Activated CD4-positive, alpha-beta memory T cell treated with anti-CD3 and anti-CD28 coated beads, Interleukin-2, amount 10 ng/mL, durations not matched to agents 7 days and 5 days (primary cell): ENCODE data around the gene PUM1. TPM values are rescaled to one million over a fixed set of nuclear protein-coding genes. Genes with fewer than 3 reads are reported as not detected.
A peak's percentile ranks its signal among the peaks of the same experiment; 100 is the strongest.

Experiments used
- CTCF ChIA-PET: fragments of 350-600 bp; sonication (Branson Sonifier 250); formaldehyde crosslinking; loops from one replicate; lab custom pipeline; 2021; ENCODE audit warnings: antibody characterized with exemption, inconsistent platforms; lab: Charles Lee
- POLR2A ChIA-PET: fragments of 350-600 bp; sonication (Branson Sonifier 250); formaldehyde crosslinking; loops from one replicate; lab custom pipeline; 2021; ENCODE audit warnings: antibody characterized with exemption; lab: Charles Lee
- DNase-seq: peaks from one replicate; pipeline ENCODE4 v3.0.0-alpha.2; 2020
- H3K27ac Mint-ChIP-seq: one replicate; pipeline ENCODE4 v1.8.0; 2021; ENCODE audit warnings: mild to moderate bottlenecking, mixed read lengths
- H3K27me3 Mint-ChIP-seq: one replicate; pipeline ENCODE4 v1.8.0; 2021; ENCODE audit warnings: mixed read lengths
- H3K36me3 Mint-ChIP-seq: one replicate; pipeline ENCODE4 v1.8.0; 2021; ENCODE audit warnings: low read depth, mixed read lengths
- H3K4me1 Mint-ChIP-seq: one replicate; pipeline ENCODE4 v1.8.0; 2021; ENCODE audit warnings: mixed read lengths
- H3K4me3 Mint-ChIP-seq: one replicate; pipeline ENCODE4 v1.8.0; 2021; ENCODE audit warnings: mild to moderate bottlenecking, mixed read lengths
- H3K9me3 Mint-ChIP-seq: one replicate; pipeline ENCODE4 v1.8.0; 2021; ENCODE audit warnings: mixed read lengths
- total RNA-seq, 2 experiments: library from RNA; stranded (reverse); gene quantifications; one replicate each; pipeline ENCODE4 v1.2.3, GENCODE V29; 2021

Gene PUM1
- total RNA-seq, 2 experiments from 2014 or later, result 86.8 to 87.4 TPM

GRCh38 chr1:30909365-30910068 lies 156.0 kb downstream of the PUM1 start:
- Mint-ChIP-seq H3K4me1 (peaks cover 21% of the 10 kb centered on the region), H3K27me3 (peaks cover 48% of the 10 kb centered on the region), H3K9me3 (no peaks in the 10 kb centered on the region), H3K36me3 (no peaks in the 10 kb centered on the region), H3K4me3 (peak overlapping the region; percentile 51), H3K27ac (no peak overlapping the region)
- CTCF ChIA-PET, result interaction anchor here (0.8 to 9.6 kb wide), 4 partner anchors 25 to 190 kb away, joined by 3 to 110 read pairs (median 12); no protein-coding TSS in a partner anchor
- DNase-seq, result no peak
- POLR2A ChIA-PET, result no interaction called here

GRCh38 chr1:30908696-30909364 lies 156.7 kb downstream of the PUM1 start, which contains the start of gene SDC3:
TSS of gene SDC3 (minus strand) at chr1:30908758. CDS start at chr1:30908586, 172 bp downstream.
- POLR2A ChIA-PET, result no interaction called here

DNA sequence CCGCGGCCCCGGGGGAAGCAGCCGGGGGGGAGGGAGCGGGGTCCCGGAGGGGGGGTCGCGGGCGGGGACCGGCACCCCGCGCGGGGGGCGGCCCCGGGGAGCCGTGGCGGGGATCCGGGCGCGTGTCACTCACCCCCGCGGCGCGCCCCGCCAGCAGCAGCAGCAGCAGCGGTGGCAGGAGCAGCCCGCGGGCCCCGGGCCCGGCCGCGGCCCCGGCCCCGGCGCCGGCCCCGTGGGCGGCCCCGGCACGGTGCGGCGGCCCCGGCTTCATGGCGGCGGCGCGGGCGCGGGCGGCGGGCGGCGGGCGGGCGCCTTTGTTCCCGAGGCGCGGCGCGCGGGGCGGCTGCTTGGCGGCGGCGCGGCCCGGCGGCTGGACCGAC lies 157.2 kb downstream of the PUM1 start:
- Mint-ChIP-seq H3K27ac (no peak overlapping the region), H3K9me3 (no peaks in the 10 kb centered on the region), H3K27me3 (peaks cover 52% of the 10 kb centered on the region), H3K36me3 (no peaks in the 10 kb centered on the region), H3K4me1 (peaks cover 21% of the 10 kb centered on the region), H3K4me3 (no peak overlapping the region)
- DNase-seq, result no peak
- POLR2A ChIA-PET, result no interaction called here
- CTCF ChIA-PET, result no interaction called here

More at GRCh38 chr1:30908696-30909364, 156.7 kb downstream of the PUM1 start, which contains the start of gene SDC3:
- Mint-ChIP-seq H3K4me3 (peak within 1 kb of the TSS; percentile 64), H3K36me3 (no peaks in the 10 kb centered on the region), H3K27me3 (peaks cover 51% of the 10 kb centered on the region), H3K4me1 (peaks cover 21% of the 10 kb centered on the region), H3K27ac (no peak within 1 kb of the TSS), H3K9me3 (no peaks in the 10 kb centered on the region)
- CTCF ChIA-PET, result interaction anchor here (0.9 to 9.6 kb wide), 3 partner anchors 107 to 190 kb away, joined by 3 to 110 read pairs (median 21); no protein-coding TSS in a partner anchor
- no peak for DNase-seq

GRCh38 chr1:30907481-30908315 lies 157.8 kb downstream of the PUM1 start:
- no peaks in the 10 kb centered on the region for H3K36me3 Mint-ChIP-seq
- CTCF ChIA-PET, result interaction anchor here (1.2 kb wide), 1 partner anchor 102 kb away, joined by 3 read pairs; no protein-coding TSS in a partner anchor
- H3K4me3 Mint-ChIP-seq, result peak overlapping the region; percentile 64
- peaks cover 55% of the 10 kb centered on the region for H3K27me3 Mint-ChIP-seq
- no peaks in the 10 kb centered on the region for H3K9me3 Mint-ChIP-seq
- no peak for DNase-seq
- H3K4me1 Mint-ChIP-seq, result peaks cover 16% of the 10 kb centered on the region
- H3K27ac Mint-ChIP-seq, result no peak overlapping the region
- POLR2A ChIA-PET, result no interaction called here

GRCh38 chr1:30906631-30907441 lies 158.7 kb downstream of the PUM1 start:
- Mint-ChIP-seq H3K27ac (no peak overlapping the region), H3K9me3 (no peaks in the 10 kb centered on the region), H3K36me3 (no peaks in the 10 kb centered on the region), H3K4me1 (peaks cover 13% of the 10 kb centered on the region), H3K4me3 (peak overlapping the region; percentile 64), H3K27me3 (peaks cover 55% of the 10 kb centered on the region)
- POLR2A ChIA-PET, result no interaction called here
- DNase-seq, result no peak
- CTCF ChIA-PET, result interaction anchor here (1.2 kb wide), 2 partner anchors 101 to 125 kb away, joined by 3 to 4 read pairs; no protein-coding TSS in a partner anchor

- peaks cover 13% of the 10 kb centered on the region for H3K4me1 Mint-ChIP-seq
- no peak overlapping the region for H3K4me3 Mint-ChIP-seq
- H3K27ac Mint-ChIP-seq, result no peak overlapping the region
- no peak for DNase-seq
- no peaks in the 10 kb centered on the region for H3K9me3 Mint-ChIP-seq
- ChIA-PET POLR2A (interaction anchor here (0.9 kb wide), 1 partner anchor 13 kb away, joined by 3 read pairs; no protein-coding TSS in a partner anchor), CTCF (interaction anchor here (1.0 to 1.2 kb wide), 3 partner anchors 100 to 124 kb away, joined by 3 to 4 read pairs (median 3); no protein-coding TSS in a partner anchor)
- no peaks in the 10 kb centered on the region for H3K36me3 Mint-ChIP-seq
- peaks cover 55% of the 10 kb centered on the region for H3K27me3 Mint-ChIP-seq
Measured at GRCh38 chr1:30905916-30906620, 159.4 kb downstream of the PUM1 start.

DNA sequence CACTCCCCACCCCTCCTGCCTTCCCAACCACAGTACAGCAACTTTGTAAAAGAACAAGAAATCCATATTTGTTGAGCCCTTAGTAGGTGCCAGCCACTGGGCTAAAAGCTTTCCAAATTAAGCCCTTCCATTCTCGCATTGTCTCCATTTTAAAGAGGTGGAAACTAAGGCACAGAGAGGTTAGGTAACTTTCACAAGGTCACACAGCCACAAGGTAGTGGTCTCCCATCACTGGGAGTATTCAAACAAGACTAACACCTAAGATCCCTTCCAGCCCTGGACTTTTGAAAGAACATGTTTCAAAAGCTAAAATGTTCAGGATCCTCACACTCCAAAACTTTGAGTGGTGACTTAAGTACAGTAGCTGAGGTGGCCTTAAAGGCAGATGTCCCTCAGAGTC lies 160.1 kb downstream of the PUM1 start:
- Mint-ChIP-seq H3K9me3 (no peaks in the 10 kb centered on the region), H3K27me3 (peaks cover 49% of the 10 kb centered on the region), H3K27ac (no peak overlapping the region), H3K36me3 (no peaks in the 10 kb centered on the region), H3K4me3 (no peak overlapping the region), H3K4me1 (peaks cover 13% of the 10 kb centered on the region)
- CTCF ChIA-PET, result interaction anchor here (1.0 to 1.2 kb wide), 3 partner anchors 104 to 123 kb away, joined by 3 to 4 read pairs (median 3); no protein-coding TSS in a partner anchor
- DNase-seq, result no peak
- POLR2A ChIA-PET, result interaction anchor here (0.9 kb wide), 1 partner anchor 12 kb away, joined by 3 read pairs; no protein-coding TSS in a partner anchor

GRCh38 chr1:30904962-30905335 lies 160.6 kb downstream of the PUM1 start:
- ChIA-PET POLR2A (interaction anchor here (0.9 kb wide), 1 partner anchor 11 kb away, joined by 3 read pairs; no protein-coding TSS in a partner anchor), CTCF (interaction anchor here (1.0 to 1.2 kb wide), 2 partner anchors 103 to 105 kb away, joined by 3 read pairs; no protein-coding TSS in a partner anchor)
- no peak overlapping the region for H3K4me3 Mint-ChIP-seq
- H3K27me3 Mint-ChIP-seq, result peaks cover 44% of the 10 kb centered on the region
- no peaks in the 10 kb centered on the region for H3K36me3 Mint-ChIP-seq
- no peak for DNase-seq
- no peak overlapping the region for H3K27ac Mint-ChIP-seq
- no peaks in the 10 kb centered on the region for H3K9me3 Mint-ChIP-seq
- H3K4me1 Mint-ChIP-seq, result peaks cover 13% of the 10 kb centered on the region

GRCh38 chr1:30904191-30904961 lies 161.1 kb downstream of the PUM1 start:
- Mint-ChIP-seq H3K27me3 (peaks cover 41% of the 10 kb centered on the region), H3K27ac (no peak overlapping the region), H3K9me3 (no peaks in the 10 kb centered on the region), H3K36me3 (no peaks in the 10 kb centered on the region), H3K4me1 (peaks cover 10% of the 10 kb centered on the region), H3K4me3 (no peak overlapping the region)
- POLR2A ChIA-PET, result no interaction called here
- CTCF ChIA-PET, result interaction anchor here (1.2 kb wide), 1 partner anchor 103 kb away, joined by 3 read pairs; no protein-coding TSS in a partner anchor
- no peak for DNase-seq

GRCh38 chr1:30903343-30904034 lies 162.0 kb downstream of the PUM1 start:
- DNase-seq, result no peak
- ChIA-PET POLR2A (no interaction called here), CTCF (no interaction called here)
- Mint-ChIP-seq H3K4me3 (no peak overlapping the region), H3K36me3 (no peaks in the 10 kb centered on the region), H3K27ac (no peak overlapping the region), H3K27me3 (peaks cover 35% of the 10 kb centered on the region), H3K4me1 (peaks cover 7% of the 10 kb centered on the region), H3K9me3 (no peaks in the 10 kb centered on the region)
